ENCODE measurements around the gene HLA-DMB.

The HLA-DMB gene

GRCh38 chr6:32894085-32895005 is 46.5 kb downstream of the HLA-DMB start:
- Histone ChIP-seq H2BK15ac (ENCODE audit: low read depth, poor library complexity, severe bottlenecking) (no peak overlapping the region), H2BK120ac (ENCODE audit: low read depth, low read length) (peak overlapping the region; percentile 45), H3K27me3 (ENCODE audit: control insufficient read depth in 1 of 2, insufficient read depth in 1 of 2, low read length in 2 of 2) (no peaks in the 10 kb centered on the region), H2BK12ac (ENCODE audit: low read length in 2 of 2) (peak overlapping the region in 1 of 2 experiments; percentile 8), H3K14ac (ENCODE audit: low read length in 2 of 2) (no peak overlapping the region), H3K4me1 (ENCODE audit: control insufficient read depth, insufficient read depth, low read depth, low read length) (peaks cover 10% of the 10 kb centered on the region), H4K91ac (ENCODE audit: low read length) (no peak overlapping the region), H3K27ac (ENCODE audit: low read length, poor library complexity, severe bottlenecking) (peak overlapping the region; percentile 71), H3K36me3 (ENCODE audit: control insufficient read depth in 1 of 2, insufficient read depth in 2 of 2, low read depth in 1 of 2, low read length in 2 of 2) (no peaks in the 10 kb centered on the region), H3K23ac (ENCODE audit: low read length in 2 of 2) (no peak overlapping the region), H3K4ac (ENCODE audit: low read depth in 1 of 2, low read length in 2 of 2) (no peak overlapping the region), H3K4me3 (ENCODE audit: insufficient read depth in 1 of 2, low read depth in 1 of 2, low read length in 2 of 2) (peak overlapping the region; percentile 75 to 96), H3K9me3 (ENCODE audit: control insufficient read depth, low read length) (no peaks in the 10 kb centered on the region), H4K8ac (ENCODE audit: low read length) (peak overlapping the region; percentile 73), H3K4me2 (ENCODE audit: low read length, poor library complexity, severe bottlenecking) (peak overlapping the region; percentile 75), H3K18ac (ENCODE audit: low read depth in 1 of 2, low read length in 2 of 2) (peak overlapping the region; percentile 52 to 77), H2AK5ac (ENCODE audit: low read length, severe bottlenecking) (no peak overlapping the region), H2AFZ (ENCODE audit: low read depth, low read length) (peak overlapping the region; percentile 84), H3K79me1 (replicated peaks; ENCODE audit: low read length, poor library complexity, severe bottlenecking) (peaks cover 21% of the 10 kb centered on the region), H2BK5ac (ENCODE audit: low read depth, low read length, poor library complexity, severe bottlenecking) (peak overlapping the region; percentile 15), H3K9ac (ENCODE audit: low read length) (peak overlapping the region; percentile 73)
- DNase-seq = peak; percentile 94
- WGBS = under 1% methylated on average over 60 of the region's 61 CpGs

GRCh38 chr6:32890831-32891230 is 50.0 kb downstream of the HLA-DMB start:
- Histone ChIP-seq H2AFZ (ENCODE audit: low read depth, low read length) (no peak overlapping the region), H3K18ac (ENCODE audit: low read depth in 1 of 2, low read length in 2 of 2) (no peak overlapping the region), H3K23ac (ENCODE audit: low read length in 2 of 2) (no peak overlapping the region), H3K9ac (ENCODE audit: low read length) (no peak overlapping the region), H3K27ac (ENCODE audit: low read length, poor library complexity, severe bottlenecking) (no peak overlapping the region), H3K4ac (ENCODE audit: low read depth in 1 of 2, low read length in 2 of 2) (no peak overlapping the region), H3K4me2 (ENCODE audit: low read length, poor library complexity, severe bottlenecking) (no peak overlapping the region), H3K14ac (ENCODE audit: low read length in 2 of 2) (no peak overlapping the region), H2AK5ac (ENCODE audit: low read length, severe bottlenecking) (no peak overlapping the region), H2BK15ac (ENCODE audit: low read depth, poor library complexity, severe bottlenecking) (no peak overlapping the region), H3K36me3 (ENCODE audit: control insufficient read depth in 1 of 2, insufficient read depth in 2 of 2, low read depth in 1 of 2, low read length in 2 of 2) (no peaks in the 10 kb centered on the region), H3K9me3 (ENCODE audit: control insufficient read depth, low read length) (no peaks in the 10 kb centered on the region), H2BK120ac (ENCODE audit: low read depth, low read length) (no peak overlapping the region), H2BK5ac (ENCODE audit: low read depth, low read length, poor library complexity, severe bottlenecking) (no peak overlapping the region), H2BK12ac (ENCODE audit: low read length in 2 of 2) (no peak overlapping the region), H3K4me1 (ENCODE audit: control insufficient read depth, insufficient read depth, low read depth, low read length) (peaks cover 12% of the 10 kb centered on the region), H3K4me3 (ENCODE audit: insufficient read depth in 1 of 2, low read depth in 1 of 2, low read length in 2 of 2) (no peak overlapping the region), H4K91ac (ENCODE audit: low read length) (no peak overlapping the region), H3K79me1 (replicated peaks; ENCODE audit: low read length, poor library complexity, severe bottlenecking) (peaks cover 8% of the 10 kb centered on the region), H3K27me3 (ENCODE audit: control insufficient read depth in 1 of 2, insufficient read depth in 1 of 2, low read length in 2 of 2) (no peaks in the 10 kb centered on the region), H4K8ac (ENCODE audit: low read length) (no peak overlapping the region)
- DNase-seq = no peak
- WGBS = no CpG with 5 or more reads among the region's 1 CpG

GRCh38 chr6:32889533-32889932 is 51.3 kb downstream of the HLA-DMB start:
- peaks cover 2% of the 10 kb centered on the region for H3K79me1 ChIP-seq (replicated peaks; ENCODE audit: low read length, poor library complexity, severe bottlenecking)
- no peak overlapping the region for H3K9ac ChIP-seq (ENCODE audit: low read length)
- no peak overlapping the region for H3K4me2 ChIP-seq (ENCODE audit: low read length, poor library complexity, severe bottlenecking)
- H3K4me3 ChIP-seq (ENCODE audit: insufficient read depth in 1 of 2, low read depth in 1 of 2, low read length in 2 of 2) = no peak overlapping the region
- H2BK120ac ChIP-seq (ENCODE audit: low read depth, low read length) = no peak overlapping the region
- no peak overlapping the region for H3K27ac ChIP-seq (ENCODE audit: low read length, poor library complexity, severe bottlenecking)
- WGBS = 96% methylated on average over 1 of the region's 1 CpG
- no peak overlapping the region for H3K4ac ChIP-seq (ENCODE audit: low read depth in 1 of 2, low read length in 2 of 2)
- H3K14ac ChIP-seq (ENCODE audit: low read length in 2 of 2) = no peak overlapping the region
- no peak overlapping the region for H2BK15ac ChIP-seq (ENCODE audit: low read depth, poor library complexity, severe bottlenecking)
- H2AK5ac ChIP-seq (ENCODE audit: low read length, severe bottlenecking) = no peak overlapping the region
- H3K9me3 ChIP-seq (ENCODE audit: control insufficient read depth, low read length) = no peaks in the 10 kb centered on the region
- no peak overlapping the region for H4K91ac ChIP-seq (ENCODE audit: low read length)
- no peak overlapping the region for H3K23ac ChIP-seq (ENCODE audit: low read length in 2 of 2)
- H2BK12ac ChIP-seq (ENCODE audit: low read length in 2 of 2) = no peak overlapping the region
- no peaks in the 10 kb centered on the region for H3K36me3 ChIP-seq (ENCODE audit: control insufficient read depth in 1 of 2, insufficient read depth in 2 of 2, low read depth in 1 of 2, low read length in 2 of 2)
- H3K4me1 ChIP-seq (ENCODE audit: control insufficient read depth, insufficient read depth, low read depth, low read length) = peaks cover 7% of the 10 kb centered on the region
- no peak overlapping the region for H3K18ac ChIP-seq (ENCODE audit: low read depth in 1 of 2, low read length in 2 of 2)
- DNase-seq = no peak
- H3K27me3 ChIP-seq (ENCODE audit: control insufficient read depth in 1 of 2, insufficient read depth in 1 of 2, low read length in 2 of 2) = no peaks in the 10 kb centered on the region
- H2BK5ac ChIP-seq (ENCODE audit: low read depth, low read length, poor library complexity, severe bottlenecking) = no peak overlapping the region
- H4K8ac ChIP-seq (ENCODE audit: low read length) = no peak overlapping the region
- no peak overlapping the region for H2AFZ ChIP-seq (ENCODE audit: low read depth, low read length)

GRCh38 chr6:32888576-32888975 is 52.3 kb downstream of the HLA-DMB start:
- no peak overlapping the region for H2BK5ac ChIP-seq (ENCODE audit: low read depth, low read length, poor library complexity, severe bottlenecking)
- no peak overlapping the region for H3K23ac ChIP-seq (ENCODE audit: low read length in 2 of 2)
- no peak overlapping the region for H3K14ac ChIP-seq (ENCODE audit: low read length in 2 of 2)
- H3K4ac ChIP-seq (ENCODE audit: low read depth in 1 of 2, low read length in 2 of 2) = no peak overlapping the region
- H2BK120ac ChIP-seq (ENCODE audit: low read depth, low read length) = no peak overlapping the region
- H3K18ac ChIP-seq (ENCODE audit: low read depth in 1 of 2, low read length in 2 of 2) = no peak overlapping the region
- H3K36me3 ChIP-seq (ENCODE audit: control insufficient read depth in 1 of 2, insufficient read depth in 2 of 2, low read depth in 1 of 2, low read length in 2 of 2) = no peaks in the 10 kb centered on the region
- H2BK12ac ChIP-seq (ENCODE audit: low read length in 2 of 2) = no peak overlapping the region
- no peak overlapping the region for H3K4me2 ChIP-seq (ENCODE audit: low read length, poor library complexity, severe bottlenecking)
- H4K91ac ChIP-seq (ENCODE audit: low read length) = no peak overlapping the region
- H3K4me3 ChIP-seq (ENCODE audit: insufficient read depth in 1 of 2, low read depth in 1 of 2, low read length in 2 of 2) = no peak overlapping the region
- WGBS = 94% methylated on average over 1 of the region's 2 CpGs
- no peak overlapping the region for H3K9ac ChIP-seq (ENCODE audit: low read length)
- no peak overlapping the region for H2BK15ac ChIP-seq (ENCODE audit: low read depth, poor library complexity, severe bottlenecking)
- no peak for DNase-seq
- no peaks in the 10 kb centered on the region for H3K27me3 ChIP-seq (ENCODE audit: control insufficient read depth in 1 of 2, insufficient read depth in 1 of 2, low read length in 2 of 2)
- no peaks in the 10 kb centered on the region for H3K9me3 ChIP-seq (ENCODE audit: control insufficient read depth, low read length)
- no peak overlapping the region for H3K27ac ChIP-seq (ENCODE audit: low read length, poor library complexity, severe bottlenecking)
- no peak overlapping the region for H2AK5ac ChIP-seq (ENCODE audit: low read length, severe bottlenecking)
- peaks cover 2% of the 10 kb centered on the region for H3K79me1 ChIP-seq (replicated peaks; ENCODE audit: low read length, poor library complexity, severe bottlenecking)
- no peak overlapping the region for H4K8ac ChIP-seq (ENCODE audit: low read length)
- H3K4me1 ChIP-seq (ENCODE audit: control insufficient read depth, insufficient read depth, low read depth, low read length) = peaks cover 7% of the 10 kb centered on the region
- no peak overlapping the region for H2AFZ ChIP-seq (ENCODE audit: low read depth, low read length)

All from mesenchymal stem cell (in vitro differentiated cells and primary cell).